Ishikawa (cell line): Measurements from ENCODE around the gene ASB6.

Source experiments
- ZBTB7A ChIP-seq: IDR thresholded peaks from 2 replicates; pipeline ENCODE4 v1.6.1; 2012; ENCODE audit warnings: low read depth
- TF ChIP-seq, protein P1 (sequence below): IDR thresholded peaks from 2 replicates; pipeline ENCODE4 v1.6.1; 2012; ENCODE audit warnings: low read depth, mild to moderate bottlenecking
- TF ChIP-seq, protein P2 (sequence below): IDR thresholded peaks from 2 replicates; pipeline ENCODE4 v1.6.1; 2012
- TF ChIP-seq, protein P3 (sequence below): IDR thresholded peaks from 2 replicates; pipeline ENCODE4 v1.6.1; 2012

DNA sequence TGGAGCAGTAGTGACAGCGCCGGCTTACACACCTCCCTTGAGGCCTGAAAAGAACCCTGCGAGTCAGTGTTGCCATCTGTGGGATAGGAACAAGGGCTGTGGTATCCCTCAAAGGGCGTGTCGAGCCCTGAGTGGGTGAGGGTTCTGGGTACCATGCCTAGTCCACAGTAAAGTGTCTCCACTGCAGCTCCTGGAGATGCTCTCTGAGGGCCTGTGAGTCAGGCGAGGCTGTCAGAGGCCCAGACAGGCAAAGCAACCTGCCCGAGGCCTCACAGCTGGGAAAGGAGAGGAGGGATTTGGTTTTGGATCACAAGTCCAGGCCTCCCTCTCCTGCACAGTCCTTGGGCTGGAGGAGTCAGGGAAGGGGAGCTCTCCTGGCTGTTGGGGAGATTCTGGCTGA, 29.6 kb upstream of the ASB6 start:
- TF ChIP-seq, protein P1, sequence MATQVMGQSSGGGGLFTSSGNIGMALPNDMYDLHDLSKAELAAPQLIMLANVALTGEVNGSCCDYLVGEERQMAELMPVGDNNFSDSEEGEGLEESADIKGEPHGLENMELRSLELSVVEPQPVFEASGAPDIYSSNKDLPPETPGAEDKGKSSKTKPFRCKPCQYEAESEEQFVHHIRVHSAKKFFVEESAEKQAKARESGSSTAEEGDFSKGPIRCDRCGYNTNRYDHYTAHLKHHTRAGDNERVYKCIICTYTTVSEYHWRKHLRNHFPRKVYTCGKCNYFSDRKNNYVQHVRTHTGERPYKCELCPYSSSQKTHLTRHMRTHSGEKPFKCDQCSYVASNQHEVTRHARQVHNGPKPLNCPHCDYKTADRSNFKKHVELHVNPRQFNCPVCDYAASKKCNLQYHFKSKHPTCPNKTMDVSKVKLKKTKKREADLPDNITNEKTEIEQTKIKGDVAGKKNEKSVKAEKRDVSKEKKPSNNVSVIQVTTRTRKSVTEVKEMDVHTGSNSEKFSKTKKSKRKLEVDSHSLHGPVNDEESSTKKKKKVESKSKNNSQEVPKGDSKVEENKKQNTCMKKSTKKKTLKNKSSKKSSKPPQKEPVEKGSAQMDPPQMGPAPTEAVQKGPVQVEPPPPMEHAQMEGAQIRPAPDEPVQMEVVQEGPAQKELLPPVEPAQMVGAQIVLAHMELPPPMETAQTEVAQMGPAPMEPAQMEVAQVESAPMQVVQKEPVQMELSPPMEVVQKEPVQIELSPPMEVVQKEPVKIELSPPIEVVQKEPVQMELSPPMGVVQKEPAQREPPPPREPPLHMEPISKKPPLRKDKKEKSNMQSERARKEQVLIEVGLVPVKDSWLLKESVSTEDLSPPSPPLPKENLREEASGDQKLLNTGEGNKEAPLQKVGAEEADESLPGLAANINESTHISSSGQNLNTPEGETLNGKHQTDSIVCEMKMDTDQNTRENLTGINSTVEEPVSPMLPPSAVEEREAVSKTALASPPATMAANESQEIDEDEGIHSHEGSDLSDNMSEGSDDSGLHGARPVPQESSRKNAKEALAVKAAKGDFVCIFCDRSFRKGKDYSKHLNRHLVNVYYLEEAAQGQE, result no peak
- no peak for TF ChIP-seq ZBTB7A
- TF ChIP-seq, protein P2, sequence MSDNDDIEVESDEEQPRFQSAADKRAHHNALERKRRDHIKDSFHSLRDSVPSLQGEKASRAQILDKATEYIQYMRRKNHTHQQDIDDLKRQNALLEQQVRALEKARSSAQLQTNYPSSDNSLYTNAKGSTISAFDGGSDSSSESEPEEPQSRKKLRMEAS, result no peak
- TF ChIP-seq, protein P3, sequence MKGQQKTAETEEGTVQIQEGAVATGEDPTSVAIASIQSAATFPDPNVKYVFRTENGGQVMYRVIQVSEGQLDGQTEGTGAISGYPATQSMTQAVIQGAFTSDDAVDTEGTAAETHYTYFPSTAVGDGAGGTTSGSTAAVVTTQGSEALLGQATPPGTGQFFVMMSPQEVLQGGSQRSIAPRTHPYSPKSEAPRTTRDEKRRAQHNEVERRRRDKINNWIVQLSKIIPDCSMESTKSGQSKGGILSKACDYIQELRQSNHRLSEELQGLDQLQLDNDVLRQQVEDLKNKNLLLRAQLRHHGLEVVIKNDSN, result no peak
